IPS-15b (cell line): ENCODE data around the gene CNGA4.

Source experiments
- H3K27me3 ChIP-seq: one replicate; pipeline ENCODE4 v1.6.1; 2013; ENCODE audit warnings: low read length; ENCODE audit not compliant: control insufficient read depth, insufficient read depth
- H3K36me3 ChIP-seq: one replicate; pipeline ENCODE4 v1.6.1; 2013; ENCODE audit warnings: low read length; ENCODE audit not compliant: control insufficient read depth, insufficient read depth
- H3K4me1 ChIP-seq: one replicate; pipeline ENCODE4 v1.6.1; 2013; ENCODE audit warnings: mild to moderate bottlenecking, low read length; ENCODE audit not compliant: control insufficient read depth, insufficient read depth
- H3K4me3 ChIP-seq: one replicate; pipeline ENCODE4 v1.5.1; 2013; ENCODE audit warnings: low read depth, low read length
- H3K9ac ChIP-seq: one replicate; pipeline ENCODE4 v1.6.1; 2013; ENCODE audit warnings: low read depth, mild to moderate bottlenecking, low read length
- H3K9me3 ChIP-seq: one replicate; pipeline ENCODE4 v1.6.1; 2013; ENCODE audit warnings: mild to moderate bottlenecking, low read length; ENCODE audit not compliant: control insufficient read depth, insufficient read depth

CNGA4 gene

DNA sequence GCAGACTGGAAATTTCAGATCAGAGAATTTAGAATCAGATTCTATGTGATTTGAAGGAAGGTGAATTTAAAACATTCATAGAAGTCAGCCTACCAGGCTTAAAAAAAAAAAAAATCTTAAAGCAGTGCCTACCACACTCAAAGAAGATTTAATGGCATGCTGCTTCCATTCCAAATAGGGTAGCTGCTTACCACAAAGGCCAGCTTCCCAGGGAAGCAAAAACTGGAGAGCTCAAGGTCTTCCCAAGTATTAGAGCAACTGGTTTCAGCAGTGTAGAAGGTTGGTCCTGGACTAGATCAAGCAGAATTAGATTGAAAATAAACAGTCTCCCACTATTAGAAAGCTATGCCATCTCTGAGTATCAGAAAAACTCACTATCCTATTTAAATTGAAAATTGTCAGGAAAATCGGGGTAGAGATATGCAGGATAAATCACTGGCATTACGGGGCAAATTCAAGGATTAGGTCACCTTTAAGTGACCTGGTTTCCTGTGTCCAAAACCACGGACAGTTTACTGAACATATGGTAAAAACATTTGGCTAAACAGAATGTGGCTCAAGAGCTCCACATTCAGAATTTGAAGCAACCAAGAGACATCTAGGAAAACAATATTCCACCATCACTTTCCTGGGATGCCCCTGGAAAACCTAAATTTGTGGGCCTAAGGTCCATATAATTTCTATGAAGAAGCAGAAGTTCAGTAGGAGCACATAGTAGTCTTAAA lies 32.3 kb upstream of the CNGA4 start:
- no peaks in the 10 kb centered on the region for H3K9me3 ChIP-seq
- no peak overlapping the region for H3K4me3 ChIP-seq
- peaks cover 9% of the 10 kb centered on the region for H3K36me3 ChIP-seq
- H3K9ac ChIP-seq: no peak overlapping the region
- no peaks in the 10 kb centered on the region for H3K4me1 ChIP-seq
- H3K27me3 ChIP-seq: no peaks in the 10 kb centered on the region

DNA sequence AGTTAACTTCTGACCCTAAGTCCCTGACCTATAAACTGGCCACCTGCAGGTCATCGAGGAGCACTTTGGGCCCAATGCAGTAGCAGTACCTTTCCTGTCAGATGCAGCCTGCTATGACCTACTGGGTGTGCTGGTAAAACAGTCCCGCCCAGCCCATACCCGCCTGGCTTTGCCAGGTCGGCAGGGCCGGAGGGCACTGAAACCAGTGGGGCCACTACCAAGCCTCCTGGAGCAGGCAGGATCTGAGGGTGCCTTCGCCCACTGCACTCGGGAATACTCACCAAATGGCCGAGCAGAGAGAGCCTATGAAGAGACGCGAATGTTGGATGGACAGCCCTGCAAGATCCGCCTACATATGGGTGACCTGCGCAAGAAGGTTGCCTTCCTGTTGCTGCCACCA lies 29.1 kb upstream of the CNGA4 start:
- Histone ChIP-seq H3K27me3 (no peaks in the 10 kb centered on the region), H3K36me3 (peaks cover 17% of the 10 kb centered on the region), H3K4me1 (no peaks in the 10 kb centered on the region), H3K9me3 (no peaks in the 10 kb centered on the region), H3K9ac (no peak overlapping the region), H3K4me3 (no peak overlapping the region)

DNA sequence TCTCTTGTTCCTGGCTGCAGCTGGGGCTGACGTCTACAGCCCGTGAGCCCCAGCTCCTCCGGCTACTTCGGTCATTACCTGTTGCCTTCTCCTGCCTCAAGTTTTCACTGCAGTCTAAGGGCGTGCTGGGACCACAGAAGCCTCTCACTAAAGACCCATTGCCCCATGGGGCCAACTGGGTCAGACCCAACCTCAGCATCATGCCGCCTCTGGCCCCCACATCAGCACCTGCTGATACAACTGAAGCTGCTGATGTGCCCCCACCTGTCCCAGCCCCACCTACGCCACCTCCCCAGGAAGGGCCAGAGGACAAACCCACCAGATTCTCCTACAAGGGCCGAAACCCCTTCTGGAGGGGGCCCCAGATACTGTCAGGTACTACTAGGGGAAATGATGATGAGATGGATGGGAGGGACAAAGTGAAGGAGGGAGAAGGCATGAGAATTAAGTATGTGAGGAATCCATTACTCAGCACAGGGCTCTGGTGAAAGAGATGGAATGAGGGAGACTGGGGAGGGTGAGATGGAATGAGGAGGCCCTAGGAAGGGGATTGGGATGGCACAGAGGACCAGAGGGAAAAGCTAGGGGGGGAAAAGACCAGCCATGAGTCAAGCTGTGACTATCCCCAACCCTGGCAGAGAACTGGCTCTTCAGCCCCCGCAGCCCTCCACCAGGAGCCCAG lies 28.5 kb upstream of the CNGA4 start:
- Histone ChIP-seq H3K4me3 (no peak overlapping the region), H3K27me3 (no peaks in the 10 kb centered on the region), H3K9me3 (no peaks in the 10 kb centered on the region), H3K9ac (no peak overlapping the region), H3K36me3 (peaks cover 21% of the 10 kb centered on the region), H3K4me1 (no peaks in the 10 kb centered on the region)

DNA sequence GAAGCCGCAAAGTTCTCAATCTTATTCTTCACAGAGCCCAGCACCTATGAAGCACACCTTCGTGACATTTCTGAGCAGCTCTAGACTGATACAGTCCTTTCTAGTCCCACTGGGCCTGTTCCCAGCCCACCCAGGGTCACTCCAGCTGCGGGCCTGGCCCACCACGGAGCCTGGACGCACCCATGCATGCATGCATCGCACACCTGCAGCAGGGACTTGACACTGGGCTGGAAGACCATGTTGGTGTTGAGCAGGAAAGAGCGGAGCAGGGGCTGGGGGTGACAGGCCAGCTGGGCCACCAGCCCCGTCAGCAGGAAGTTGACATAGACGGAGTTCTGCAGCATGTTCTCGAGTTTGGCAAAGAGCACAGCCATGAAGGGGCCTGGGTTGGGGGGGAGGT lies 24.4 kb upstream of the CNGA4 start:
- Histone ChIP-seq H3K9me3 (no peaks in the 10 kb centered on the region), H3K4me3 (no peak overlapping the region), H3K27me3 (no peaks in the 10 kb centered on the region), H3K36me3 (peaks cover 34% of the 10 kb centered on the region), H3K9ac (no peak overlapping the region), H3K4me1 (no peaks in the 10 kb centered on the region)

DNA sequence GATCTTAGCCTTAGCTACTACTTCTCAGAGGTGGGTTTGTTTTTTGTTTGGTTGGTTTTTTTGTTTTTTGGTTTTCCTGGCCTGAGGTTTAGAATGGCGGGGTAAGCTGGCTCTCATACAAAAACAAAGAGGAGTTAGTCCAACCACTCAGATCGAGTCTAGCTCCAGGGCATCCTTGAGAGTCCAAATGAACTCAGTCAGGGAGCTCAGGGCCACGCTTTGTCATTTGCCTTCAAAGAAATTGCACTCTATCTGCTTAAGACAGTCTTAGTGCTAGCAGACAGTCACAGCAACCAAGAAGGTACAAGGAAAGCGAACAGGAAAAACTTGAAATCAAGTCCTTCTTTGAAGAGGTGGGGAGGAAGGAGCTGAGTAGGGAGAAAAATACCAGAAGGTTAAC lies 22.4 kb upstream of the CNGA4 start:
- Histone ChIP-seq H3K27me3 (no peaks in the 10 kb centered on the region), H3K9ac (no peak overlapping the region), H3K9me3 (no peaks in the 10 kb centered on the region), H3K36me3 (peaks cover 28% of the 10 kb centered on the region), H3K4me3 (no peak overlapping the region), H3K4me1 (no peaks in the 10 kb centered on the region)

DNA sequence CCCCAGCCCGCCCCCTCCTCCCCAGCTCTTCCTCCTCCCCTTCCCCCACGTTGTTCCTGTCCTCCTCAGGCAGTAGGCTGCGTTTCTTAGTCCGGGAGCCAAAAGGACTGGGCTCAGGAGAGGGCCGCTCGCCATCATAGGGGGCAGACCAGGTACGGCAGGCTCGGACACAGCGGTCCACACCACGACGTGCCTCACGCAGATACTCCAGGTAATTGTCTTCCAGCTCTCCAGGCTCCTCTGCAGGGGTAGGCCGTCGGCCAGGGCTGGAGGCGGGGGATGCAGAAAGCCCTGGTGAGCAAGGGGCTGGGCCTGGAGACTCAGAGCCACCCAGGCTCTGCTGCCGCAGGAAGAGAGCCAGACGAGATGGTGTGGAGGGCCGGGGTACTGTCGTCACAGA lies 21.2 kb upstream of the CNGA4 start:
- Histone ChIP-seq H3K9me3 (no peaks in the 10 kb centered on the region), H3K9ac (no peak overlapping the region), H3K27me3 (no peaks in the 10 kb centered on the region), H3K4me3 (no peak overlapping the region), H3K4me1 (no peaks in the 10 kb centered on the region), H3K36me3 (peaks cover 35% of the 10 kb centered on the region)

DNA sequence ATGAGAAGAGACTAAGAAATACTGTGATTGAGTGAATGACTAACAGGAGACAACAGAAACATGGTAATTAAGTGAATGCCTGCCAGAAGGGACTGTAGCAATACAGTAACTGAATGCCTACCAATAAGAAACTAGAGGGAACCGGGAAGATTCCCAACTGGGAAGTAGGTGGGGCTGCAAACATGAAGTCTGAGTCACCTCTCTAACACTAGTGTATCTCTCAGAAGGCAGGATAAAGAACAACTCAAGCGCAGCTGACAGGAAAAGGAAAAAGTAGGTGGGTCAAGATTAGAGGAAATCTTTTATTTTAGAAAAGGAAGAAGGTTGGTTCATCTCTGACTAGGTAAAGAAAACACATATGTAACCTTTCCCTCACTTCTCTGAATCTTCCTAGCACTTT lies 19.5 kb upstream of the CNGA4 start:
- no peak overlapping the region for H3K4me3 ChIP-seq
- no peaks in the 10 kb centered on the region for H3K27me3 ChIP-seq
- H3K4me1 ChIP-seq: no peaks in the 10 kb centered on the region
- no peak overlapping the region for H3K9ac ChIP-seq
- peaks cover 43% of the 10 kb centered on the region for H3K36me3 ChIP-seq
- H3K9me3 ChIP-seq: no peaks in the 10 kb centered on the region

DNA sequence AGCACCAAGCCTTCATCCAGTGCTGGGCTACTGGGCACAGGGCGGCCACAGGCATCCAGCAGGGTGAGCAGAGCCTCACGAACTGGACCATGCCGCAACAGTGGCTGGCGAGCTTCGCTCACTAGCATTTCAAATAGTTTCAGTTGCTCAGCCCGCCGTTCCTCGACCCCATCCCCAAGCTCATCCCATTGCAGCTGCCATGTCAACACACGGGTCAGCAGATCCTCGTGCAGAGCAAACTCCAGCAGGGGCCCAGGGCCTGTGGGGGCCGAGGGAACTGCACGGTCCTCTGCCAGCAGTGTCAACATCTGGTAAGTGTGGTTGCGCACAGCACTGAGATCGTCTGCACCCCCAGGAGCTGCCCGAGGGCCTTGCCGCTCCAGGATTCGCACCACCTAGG lies 15.0 kb upstream of the CNGA4 start:
- no peak overlapping the region for H3K4me3 ChIP-seq
- H3K9me3 ChIP-seq: no peaks in the 10 kb centered on the region
- peaks cover 20% of the 10 kb centered on the region for H3K36me3 ChIP-seq
- H3K27me3 ChIP-seq: no peaks in the 10 kb centered on the region
- H3K4me1 ChIP-seq: no peaks in the 10 kb centered on the region
- H3K9ac ChIP-seq: no peak overlapping the region

DNA sequence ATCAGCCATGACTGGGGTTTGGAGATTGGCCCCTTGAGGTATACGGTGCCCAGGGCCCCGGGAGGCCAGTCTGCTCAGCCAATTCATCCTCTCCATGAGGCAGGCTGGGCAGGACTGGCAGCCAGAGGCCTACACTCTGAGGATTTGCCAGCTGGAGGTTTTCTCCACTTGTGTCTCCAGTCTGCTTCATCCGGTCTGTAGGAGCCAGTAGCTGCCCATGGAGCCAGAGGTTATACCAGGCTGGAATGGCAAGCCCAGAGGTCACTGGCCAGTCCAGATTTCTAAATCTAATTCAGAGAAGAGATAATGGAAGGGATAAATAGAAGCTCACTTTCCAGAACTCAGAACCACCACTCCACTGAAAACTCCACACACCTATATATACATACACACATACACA lies 14.5 kb upstream of the CNGA4 start:
- no peak overlapping the region for H3K4me3 ChIP-seq
- H3K9me3 ChIP-seq: no peaks in the 10 kb centered on the region
- H3K4me1 ChIP-seq: no peaks in the 10 kb centered on the region
- H3K9ac ChIP-seq: no peak overlapping the region
- no peaks in the 10 kb centered on the region for H3K27me3 ChIP-seq
- peaks cover 19% of the 10 kb centered on the region for H3K36me3 ChIP-seq

DNA sequence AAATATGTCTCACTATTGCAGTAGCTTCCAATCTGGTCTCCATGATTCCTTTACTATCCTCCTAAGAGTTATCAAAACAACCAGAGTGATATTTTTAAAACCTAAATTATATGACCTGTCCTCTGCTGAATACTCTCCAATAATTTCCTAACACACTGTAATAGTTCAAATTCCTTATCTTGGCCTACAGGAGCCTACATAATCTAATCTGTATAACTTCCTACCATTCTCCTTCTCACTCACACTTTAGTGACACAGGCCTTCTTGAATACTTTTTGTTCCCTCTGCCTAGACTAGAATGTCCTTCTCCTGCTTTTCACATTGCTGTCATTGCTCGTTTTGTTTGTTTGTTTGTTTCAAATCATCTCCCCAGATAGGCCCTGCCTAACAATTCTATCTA lies 13.9 kb upstream of the CNGA4 start:
- Histone ChIP-seq H3K27me3 (no peaks in the 10 kb centered on the region), H3K4me3 (no peak overlapping the region), H3K9ac (no peak overlapping the region), H3K9me3 (no peaks in the 10 kb centered on the region), H3K4me1 (no peaks in the 10 kb centered on the region), H3K36me3 (peaks cover 19% of the 10 kb centered on the region)

DNA sequence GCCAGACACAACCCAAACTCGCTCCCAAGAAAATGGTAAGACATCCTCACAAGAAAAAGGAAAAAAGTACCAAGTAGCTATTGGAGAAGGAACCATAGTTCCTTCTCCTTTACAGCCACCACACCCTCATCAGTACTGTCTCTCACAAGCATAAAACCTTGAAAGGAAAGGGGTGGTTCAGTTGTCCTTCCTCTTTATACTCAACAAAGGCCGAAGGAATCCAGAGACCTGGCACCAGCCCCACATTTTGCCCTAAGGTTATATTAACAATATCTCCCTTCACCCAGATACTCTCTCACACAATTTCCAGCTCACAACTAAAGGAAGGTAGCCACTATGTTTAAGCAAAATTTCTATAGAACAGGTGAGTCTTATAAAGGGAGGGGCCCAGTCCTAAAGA lies 13.0 kb upstream of the CNGA4 start:
- peaks cover 19% of the 10 kb centered on the region for H3K36me3 ChIP-seq
- H3K9me3 ChIP-seq: no peaks in the 10 kb centered on the region
- no peak overlapping the region for H3K9ac ChIP-seq
- H3K4me3 ChIP-seq: no peak overlapping the region
- no peaks in the 10 kb centered on the region for H3K27me3 ChIP-seq
- no peaks in the 10 kb centered on the region for H3K4me1 ChIP-seq

DNA sequence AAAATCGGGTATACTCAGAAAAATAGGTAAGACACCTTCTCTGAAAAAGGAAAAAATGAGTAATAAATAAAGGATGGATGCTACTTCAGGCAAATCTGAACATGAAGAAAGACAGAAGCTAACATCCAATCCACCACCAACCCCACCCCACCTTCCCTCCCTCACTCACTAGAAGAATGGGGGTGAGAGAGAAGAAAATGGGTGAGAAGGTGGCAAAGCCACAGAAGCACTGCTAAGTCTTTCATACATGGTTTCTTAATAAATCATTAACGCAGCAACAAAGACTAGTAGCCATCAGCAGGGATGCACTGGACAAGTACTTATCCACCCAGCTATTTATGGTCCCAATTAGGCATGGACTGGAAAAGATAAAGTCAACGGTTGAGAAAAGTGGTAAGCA lies 10.4 kb upstream of the CNGA4 start:
- H3K9me3 ChIP-seq: no peaks in the 10 kb centered on the region
- no peaks in the 10 kb centered on the region for H3K27me3 ChIP-seq
- H3K4me3 ChIP-seq: no peak overlapping the region
- H3K36me3 ChIP-seq: peaks cover 8% of the 10 kb centered on the region
- no peaks in the 10 kb centered on the region for H3K4me1 ChIP-seq
- no peak overlapping the region for H3K9ac ChIP-seq
